ENCODE measurements around the gene PADI6.

- TF ChIP-seq YY1 (IDR thresholded peaks at IDR 0.05; ENCODE audit: low read depth, low read length) (no peak), EGR1 (IDR thresholded peaks at IDR 0.05; ENCODE audit: borderline replicate concordance, low read depth, low read length) (no peak), CTCF (IDR thresholded peaks at IDR 0.05; ENCODE audit: control extremely low read depth in 1 of 3, insufficient read depth in 1 of 3, low read depth in 1 of 3, low read length in 3 of 3) (no peak), ATF3 (IDR thresholded peaks at IDR 0.05; ENCODE audit: insufficient read depth, low read depth, low read length) (no peak), RBBP5 (IDR thresholded peaks at IDR 0.05; ENCODE audit: borderline replicate concordance, low read depth, low read length) (no peak), CEBPB (IDR thresholded peaks at IDR 0.05; ENCODE audit: low read depth, low read length) (no peak), POLR2A (IDR thresholded peaks at IDR 0.05; ENCODE audit: control extremely low read depth in 1 of 2, low read depth in 2 of 2, low read length in 2 of 2) (no peak), GABPA (IDR thresholded peaks at IDR 0.05; ENCODE audit: borderline replicate concordance, insufficient read depth, low read length) (no peak), RAD21 (IDR thresholded peaks at IDR 0.05 in 1 of 2, conservative IDR thresholded peaks at IDR 0.05 in 1 of 2; ENCODE audit: low read depth in 2 of 2, low read length in 2 of 2) (no peak), EZH2 (IDR thresholded peaks at IDR 0.05; ENCODE audit: low read depth, low read length, severe bottlenecking) (no peak), POLR2AphosphoS5 (IDR thresholded peaks at IDR 0.05; ENCODE audit: low read depth, low read length) (no peak), RXRA (IDR thresholded peaks at IDR 0.05; ENCODE audit: insufficient read depth, low read depth, low read length) (no peak)
These were observed 8.2 kb upstream of the PADI6 start for GRCh38 chr1:17363771-17364170.
